COR-L47 (cell line): ENCODE results near the gene PFKP.
"Not testable (repeated sequence)": the region's sequence is repeated elsewhere in the genome, so short reads cannot be mapped to it uniquely, and the experiment has no call there.

Experiments used
- DNase-seq: peaks from one replicate; lab custom pipeline; 2025; lab: John Stamatoyannopoulos, UW

The PFKP gene

GRCh38 chr10:3159152-3159551 lies 91.8 kb downstream of the PFKP start:
- no peak for DNase-seq

GRCh38 chr10:3162533-3162932 lies 95.2 kb downstream of the PFKP start:
- DNase-seq = no peak

DNA sequence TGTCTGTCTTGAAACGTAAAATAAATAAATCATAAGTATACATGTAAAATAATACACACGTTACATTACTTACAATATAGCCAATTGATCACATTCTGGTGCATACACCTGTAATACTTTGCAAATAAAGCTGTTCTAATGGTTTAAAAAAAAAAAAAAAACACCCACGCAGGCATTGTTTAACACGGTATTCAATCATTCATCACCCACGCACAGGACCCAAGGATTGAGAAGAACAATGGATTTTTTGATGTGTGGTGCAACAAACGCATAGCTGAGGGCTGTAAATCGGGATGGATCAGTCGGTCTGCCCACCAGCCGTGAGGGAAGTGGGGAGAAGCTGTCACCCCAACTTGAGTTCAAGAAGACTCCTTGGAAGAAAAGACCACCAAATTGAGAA lies 96.5 kb downstream of the PFKP start:
- no peak for DNase-seq

GRCh38 chr10:3165196-3165595 lies 97.8 kb downstream of the PFKP start:
- DNase-seq = no peak

DNA sequence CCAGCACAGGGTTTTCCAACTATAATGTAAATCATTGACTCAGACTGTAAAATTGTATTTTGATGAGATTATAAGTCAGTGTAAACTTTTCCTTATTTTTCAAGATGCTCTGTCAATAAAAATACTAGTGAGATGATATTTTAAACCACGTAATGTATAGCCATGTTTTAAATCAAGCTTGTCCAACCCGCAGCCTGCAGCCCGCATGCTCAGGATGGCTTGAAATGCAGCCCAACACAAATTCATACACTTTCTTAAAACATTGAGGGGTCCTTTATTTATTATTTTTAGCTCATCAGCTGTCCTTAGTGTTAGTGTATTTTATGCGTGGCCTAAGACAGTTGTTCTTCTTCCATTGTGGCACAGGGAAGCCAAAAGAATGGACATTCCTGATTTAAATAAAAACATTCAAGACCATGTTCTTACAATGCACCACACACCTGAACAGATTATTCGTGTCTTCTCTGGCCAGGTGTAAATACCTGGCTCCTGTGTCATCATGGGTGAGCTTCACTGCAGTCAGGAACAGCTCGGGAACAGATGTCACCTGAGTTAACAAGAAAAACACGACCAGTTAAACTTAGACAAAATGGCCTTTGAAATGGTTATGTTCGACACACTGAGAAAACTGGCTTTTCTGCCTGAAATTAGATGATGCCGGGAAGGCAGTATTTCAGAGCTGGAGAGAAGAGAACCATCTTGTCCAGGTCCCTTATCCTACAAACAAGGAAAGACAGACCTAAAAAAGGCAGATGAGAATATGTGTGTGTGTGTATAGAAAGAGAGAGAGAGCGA lies 99.3 kb downstream of the PFKP start:
- DNase-seq = no peak

GRCh38 chr10:3167611-3168330 lies 100.4 kb downstream of the PFKP start:
- DNase-seq = no peak

GRCh38 chr10:3169271-3169670 lies 101.9 kb downstream of the PFKP start:
- no peak for DNase-seq

GRCh38 chr10:3169673-3170072 lies 102.3 kb downstream of the PFKP start:
- no peak for DNase-seq

DNA sequence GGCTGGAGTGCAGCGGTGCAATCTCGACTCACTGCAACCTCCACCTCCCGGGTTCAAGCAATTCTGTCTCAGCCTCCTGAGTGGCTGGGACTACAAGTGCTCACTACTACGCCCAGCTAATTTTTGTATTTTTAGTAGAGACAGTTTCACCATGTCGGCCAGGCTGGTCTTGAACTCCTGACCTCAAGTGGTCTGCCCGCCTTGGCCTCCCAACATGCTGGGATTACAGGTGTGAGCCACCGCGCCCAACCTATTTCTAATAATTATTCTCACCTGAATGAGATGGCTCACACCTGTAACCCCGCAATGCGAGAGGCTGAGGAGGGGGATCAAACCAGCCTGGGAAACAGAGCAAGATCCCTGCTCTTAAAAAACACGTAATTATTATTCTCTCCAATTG lies 104.1 kb downstream of the PFKP start:
- not testable (repeated sequence) for DNase-seq

DNA sequence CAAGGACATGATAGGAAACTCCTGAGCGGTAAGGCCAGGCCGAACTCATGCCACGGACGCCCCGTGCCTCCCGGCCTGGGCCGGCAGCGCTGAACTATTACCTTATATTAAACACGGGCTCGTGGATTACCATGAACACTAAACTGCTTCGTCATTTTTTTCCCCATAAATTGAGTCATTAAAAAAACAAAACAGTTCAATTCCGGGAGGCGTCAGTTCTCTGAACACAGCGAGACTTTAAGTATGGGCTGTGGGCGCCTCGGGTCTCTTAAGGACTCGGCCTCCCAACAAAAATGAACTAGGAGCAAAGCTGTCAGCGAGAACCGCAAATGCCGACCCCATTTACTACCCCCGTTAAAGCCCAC lies 104.7 kb downstream of the PFKP start:
- no peak for DNase-seq

DNA sequence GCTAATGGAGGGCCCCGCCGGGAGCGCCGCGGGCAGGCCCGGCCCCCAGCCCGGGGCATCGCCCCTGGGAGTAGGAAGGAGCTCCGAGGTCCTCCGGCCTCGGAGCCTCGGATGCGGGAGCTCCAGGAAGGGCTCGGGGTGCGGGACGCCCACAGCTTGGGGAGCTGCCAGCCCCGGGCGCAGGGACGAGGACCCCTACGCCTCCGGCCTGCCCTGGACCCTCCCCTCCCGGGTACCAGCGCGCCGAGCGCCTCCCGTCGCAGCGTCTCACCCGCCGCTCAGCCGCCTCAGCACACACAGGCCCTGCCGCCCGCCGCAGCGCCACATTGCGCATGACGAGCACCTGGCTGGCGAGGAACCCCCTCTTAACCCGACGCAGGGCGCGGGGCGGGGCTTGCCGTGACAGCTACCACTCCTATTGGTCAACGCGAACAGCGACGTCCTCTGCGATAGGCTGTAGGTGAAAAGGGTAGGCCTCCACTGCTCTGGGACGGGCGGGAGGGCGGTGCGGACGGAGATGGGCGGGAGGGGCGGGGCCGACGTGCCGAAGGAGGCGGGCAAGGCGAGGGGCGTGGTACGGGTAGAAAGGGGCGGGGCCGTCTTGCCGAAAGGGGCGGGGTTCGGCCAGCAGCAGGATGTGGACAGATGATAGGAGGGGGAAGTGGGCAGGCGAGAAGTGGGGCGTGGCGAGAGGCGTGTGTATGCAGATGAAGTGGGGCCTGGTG lies 105.3 kb downstream of the PFKP start, which contains the start of gene PITRM1:
TSS of gene PITRM1 (minus strand) at position 337 of the 725 bp plus-strand sequence. CDS start at position 327, 10 bp downstream.
- DNase-seq = peak; percentile 86

DNA sequence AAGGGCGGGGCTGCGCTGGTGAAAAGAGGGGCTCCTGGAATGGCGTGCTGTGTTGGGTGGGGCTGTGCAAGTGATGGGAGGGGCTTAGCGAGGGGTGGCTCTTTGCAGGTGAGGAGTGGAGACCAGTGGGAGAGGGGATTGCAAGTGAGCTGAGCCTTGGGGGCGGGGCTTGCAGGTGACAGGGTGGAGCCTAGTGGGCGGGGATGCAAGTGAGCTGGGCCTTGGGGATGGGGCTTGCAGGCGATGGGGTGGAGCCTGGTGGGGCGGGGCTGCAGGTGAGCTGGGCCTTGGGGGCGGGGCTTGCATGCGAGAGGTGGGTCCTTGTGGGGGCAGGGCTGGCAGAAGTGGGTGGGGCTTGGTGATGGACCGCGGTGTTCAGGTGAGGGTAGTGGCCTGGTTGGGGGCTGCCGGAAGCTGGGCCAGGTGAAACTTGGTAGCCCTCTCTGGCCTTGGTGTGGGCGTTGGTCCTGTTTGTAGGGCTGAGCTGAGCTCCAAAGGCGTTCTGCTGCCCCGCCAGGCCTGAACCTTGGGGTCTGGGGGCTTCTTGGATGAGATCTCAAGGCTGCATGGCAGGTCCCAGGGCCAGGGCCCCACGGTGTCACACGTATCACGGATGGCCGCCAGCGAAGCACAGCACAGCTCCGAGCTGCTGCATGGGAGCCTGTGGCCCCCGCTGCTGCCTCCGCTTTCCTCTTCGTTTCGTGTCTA lies 106.0 kb downstream of the PFKP start:
- DNase-seq = peak; percentile 69

DNA sequence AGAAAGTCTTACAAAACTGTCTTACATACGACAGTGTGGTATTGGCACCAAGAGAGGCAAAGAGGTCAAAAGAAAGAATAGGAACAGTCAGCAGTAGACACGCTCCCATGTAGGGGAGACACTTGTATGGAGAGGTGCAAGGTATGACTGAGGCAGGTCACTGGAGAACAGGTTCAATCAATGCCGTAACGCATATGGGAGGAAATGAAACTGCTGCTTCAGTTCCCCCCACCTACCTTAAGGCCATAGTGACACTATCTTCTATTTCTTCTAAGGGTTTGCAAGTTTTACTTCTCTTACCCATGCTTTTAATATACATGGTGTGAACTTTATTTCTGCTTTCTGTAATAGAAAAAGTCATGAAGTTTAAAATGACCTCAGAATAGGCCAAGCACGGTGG lies 110.7 kb downstream of the PFKP start:
- DNase-seq = no peak

DNA sequence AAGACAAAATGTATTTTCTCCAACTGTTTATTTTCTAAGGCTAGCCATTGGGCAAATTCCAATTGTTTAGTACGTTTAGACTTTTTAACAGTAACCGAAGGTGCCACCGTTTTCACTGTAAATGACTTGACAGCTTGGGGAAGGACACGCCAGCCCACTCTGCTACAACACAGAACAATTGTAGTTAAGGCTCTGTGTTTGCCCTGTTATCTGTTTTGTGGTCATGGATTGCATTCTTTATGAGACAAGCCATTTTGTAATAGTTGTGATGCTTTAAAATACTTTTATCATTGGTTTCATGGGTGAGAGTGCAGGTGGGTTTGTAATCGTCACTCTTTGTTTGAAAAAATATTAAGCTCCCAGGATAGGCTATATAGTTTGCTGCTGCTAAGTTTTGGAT lies 111.8 kb downstream of the PFKP start:
- no peak for DNase-seq

DNA sequence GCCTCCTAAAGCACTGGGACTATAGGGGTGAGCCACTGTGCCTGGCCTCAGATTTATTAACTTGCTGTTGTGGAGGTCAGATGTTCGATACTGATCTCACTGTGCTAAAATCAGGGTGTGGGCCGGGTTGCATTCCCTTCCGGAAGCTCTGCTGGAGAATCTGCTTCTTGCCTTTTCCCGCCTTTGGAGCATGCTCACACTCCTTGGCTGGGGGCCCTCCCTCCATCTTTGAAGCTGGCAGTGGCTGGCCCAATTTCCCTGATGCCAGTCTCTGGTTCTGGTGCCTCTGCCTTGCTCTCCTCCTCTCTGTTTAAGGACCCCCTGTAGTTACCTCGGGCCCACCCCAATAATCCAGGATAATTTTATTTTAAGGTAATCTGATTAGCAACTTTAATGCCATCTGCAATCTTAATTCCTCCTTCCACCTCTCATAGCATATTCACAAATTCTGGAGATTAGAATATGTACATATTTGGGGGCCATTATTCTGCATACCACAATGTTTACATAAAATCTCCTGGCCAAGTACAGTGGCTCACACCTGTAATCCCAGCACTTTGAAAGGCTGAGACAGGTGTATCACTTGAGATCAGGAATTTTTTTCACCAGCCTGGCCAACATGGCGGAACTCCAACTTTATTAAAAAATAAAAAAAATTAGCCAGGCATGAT lies 113.1 kb downstream of the PFKP start:
- DNase-seq = no peak

- no peak for DNase-seq
Measured at GRCh38 chr10:3185386-3185785, 118.0 kb downstream of the PFKP start.

DNA sequence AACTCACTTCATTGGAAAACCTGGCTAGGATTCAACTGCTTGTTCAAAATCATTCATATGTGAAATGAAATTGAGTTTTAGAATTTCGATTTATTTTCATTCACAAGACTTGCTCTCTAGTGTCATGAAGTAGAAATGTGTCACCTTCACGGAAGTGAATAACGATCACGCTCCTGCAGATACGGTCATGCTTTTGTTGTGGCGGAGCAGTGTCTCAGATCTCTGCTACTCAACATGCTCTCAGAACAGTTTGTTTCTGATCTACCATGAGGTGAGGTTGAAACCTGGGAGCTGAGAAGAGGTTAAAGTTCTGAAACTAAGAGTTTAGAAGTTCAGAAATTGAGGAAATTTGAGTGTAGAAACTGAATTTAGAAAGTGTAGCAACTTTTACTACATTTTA lies 119.0 kb downstream of the PFKP start:
- no peak for DNase-seq
